Hematopoietic multipotent progenitor cell treated with erythropoietin and hydrocortisone succinate and interleukin-3 and kit ligand, for 15 days (in vitro differentiated cells): ENCODE data around the gene ACE.

Source experiments
- DNase-seq: peaks from one replicate; pipeline ENCODE4 v3.0.0-alpha.2; 2015; ENCODE audit warnings: low spot score

Gene ACE

DNA sequence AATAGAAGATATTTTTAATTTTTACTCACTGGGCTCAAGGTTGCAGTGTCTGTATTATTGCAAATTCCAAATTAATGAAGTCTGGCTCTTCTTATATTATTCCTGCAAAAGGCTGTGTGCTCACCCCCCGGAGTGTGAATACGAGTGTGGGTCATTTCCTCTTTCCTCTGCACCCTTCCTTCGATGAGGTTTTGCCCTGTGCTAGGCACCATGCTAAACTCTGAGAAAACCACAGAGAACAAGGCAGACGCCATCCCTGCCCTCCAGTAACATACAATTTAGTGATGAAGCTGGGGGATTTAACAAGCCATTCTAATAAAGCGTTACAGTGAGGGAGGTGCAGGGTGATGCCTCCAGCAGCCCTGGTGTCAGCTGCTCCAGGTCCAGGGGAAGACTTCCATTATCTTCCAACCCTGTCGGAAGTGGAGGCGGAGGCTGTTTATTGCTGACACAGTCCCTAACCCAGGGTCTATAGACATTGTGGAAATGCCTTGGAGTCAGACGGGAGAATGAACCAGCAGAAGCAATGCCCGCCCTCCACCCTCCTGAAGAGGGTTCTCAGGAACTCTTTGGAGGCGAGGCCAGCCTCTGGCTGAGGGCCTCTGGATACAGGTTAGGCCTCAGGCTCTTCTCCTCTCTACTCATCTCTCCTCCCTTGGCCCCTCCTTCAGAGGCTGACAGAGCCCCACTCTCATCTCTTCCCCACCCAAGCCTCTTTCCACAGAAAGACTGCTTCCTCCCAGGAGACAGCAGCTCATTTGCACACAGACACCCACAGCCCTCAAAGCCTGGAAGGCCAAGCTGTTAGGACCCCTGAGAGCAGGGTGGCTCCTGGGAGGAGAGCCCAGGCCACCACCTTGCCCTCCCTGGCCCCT, 2.0 kb upstream of the ACE start:
- no peak for DNase-seq

DNA sequence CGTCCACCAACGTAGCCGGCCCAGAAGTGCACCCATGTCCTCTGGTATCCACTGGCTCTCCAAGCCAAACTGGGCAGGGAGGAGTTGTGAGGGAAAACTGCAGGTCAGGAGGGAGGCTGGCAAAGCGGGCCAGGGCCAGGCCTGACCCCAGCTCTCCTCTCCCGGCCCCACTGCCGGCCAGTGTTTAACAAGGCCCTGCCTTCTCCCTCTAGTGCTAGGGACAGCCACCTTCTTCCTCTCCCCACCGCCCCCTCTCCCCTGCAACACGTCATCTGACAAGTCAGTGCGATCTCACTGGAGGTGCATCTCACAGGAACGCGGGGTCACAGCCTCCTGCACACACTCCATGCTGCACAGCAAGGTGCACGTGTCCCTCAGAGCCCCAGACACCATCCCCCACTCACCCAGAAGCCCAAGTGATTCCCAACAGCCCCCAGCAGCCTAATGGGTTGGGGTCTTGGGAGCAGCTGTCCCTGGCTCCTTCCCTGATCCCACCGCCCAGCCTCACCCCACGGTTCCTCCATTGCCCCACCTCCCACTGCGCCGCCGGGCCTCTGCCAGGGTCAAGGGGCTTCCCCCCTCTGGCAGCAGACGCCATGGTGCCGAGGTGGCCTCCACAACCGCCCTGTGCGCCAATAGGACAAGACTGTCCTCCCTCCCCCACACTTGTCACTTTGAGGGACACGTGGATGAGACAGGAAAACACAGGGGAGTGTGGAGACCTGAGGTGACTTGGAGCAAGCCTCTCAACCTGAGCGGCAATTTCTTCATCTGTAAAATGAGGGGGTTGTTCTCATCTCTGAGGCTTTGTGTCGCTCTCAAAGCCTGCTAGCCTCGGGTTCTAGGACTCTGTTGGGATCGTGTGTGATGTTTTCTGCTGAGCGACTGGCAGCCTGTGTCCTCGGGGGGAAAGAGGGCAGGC, 1.1 kb upstream of the ACE start:
- DNase-seq = no peak

DNA sequence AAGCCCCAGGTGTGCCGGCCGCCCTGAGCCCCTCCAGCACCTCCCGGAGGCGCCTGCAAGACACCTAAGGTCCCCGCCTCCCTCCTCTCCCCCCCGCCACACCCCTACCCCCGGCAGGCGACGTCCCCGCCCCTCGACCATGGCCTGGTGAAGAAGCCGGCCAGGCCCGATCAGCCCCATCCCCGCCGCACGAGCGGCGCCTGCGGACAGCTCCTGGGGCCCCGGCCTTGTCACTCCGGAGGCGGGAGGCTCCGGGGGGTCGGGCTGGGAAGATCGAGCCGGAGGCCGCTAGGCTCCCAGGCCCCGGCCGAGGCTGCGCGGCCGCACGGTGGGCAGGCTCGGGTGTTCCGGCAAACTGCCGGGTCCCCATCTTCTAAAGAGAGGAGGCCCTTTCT, 405 bp upstream of the ACE start:
- no peak for DNase-seq

DNA sequence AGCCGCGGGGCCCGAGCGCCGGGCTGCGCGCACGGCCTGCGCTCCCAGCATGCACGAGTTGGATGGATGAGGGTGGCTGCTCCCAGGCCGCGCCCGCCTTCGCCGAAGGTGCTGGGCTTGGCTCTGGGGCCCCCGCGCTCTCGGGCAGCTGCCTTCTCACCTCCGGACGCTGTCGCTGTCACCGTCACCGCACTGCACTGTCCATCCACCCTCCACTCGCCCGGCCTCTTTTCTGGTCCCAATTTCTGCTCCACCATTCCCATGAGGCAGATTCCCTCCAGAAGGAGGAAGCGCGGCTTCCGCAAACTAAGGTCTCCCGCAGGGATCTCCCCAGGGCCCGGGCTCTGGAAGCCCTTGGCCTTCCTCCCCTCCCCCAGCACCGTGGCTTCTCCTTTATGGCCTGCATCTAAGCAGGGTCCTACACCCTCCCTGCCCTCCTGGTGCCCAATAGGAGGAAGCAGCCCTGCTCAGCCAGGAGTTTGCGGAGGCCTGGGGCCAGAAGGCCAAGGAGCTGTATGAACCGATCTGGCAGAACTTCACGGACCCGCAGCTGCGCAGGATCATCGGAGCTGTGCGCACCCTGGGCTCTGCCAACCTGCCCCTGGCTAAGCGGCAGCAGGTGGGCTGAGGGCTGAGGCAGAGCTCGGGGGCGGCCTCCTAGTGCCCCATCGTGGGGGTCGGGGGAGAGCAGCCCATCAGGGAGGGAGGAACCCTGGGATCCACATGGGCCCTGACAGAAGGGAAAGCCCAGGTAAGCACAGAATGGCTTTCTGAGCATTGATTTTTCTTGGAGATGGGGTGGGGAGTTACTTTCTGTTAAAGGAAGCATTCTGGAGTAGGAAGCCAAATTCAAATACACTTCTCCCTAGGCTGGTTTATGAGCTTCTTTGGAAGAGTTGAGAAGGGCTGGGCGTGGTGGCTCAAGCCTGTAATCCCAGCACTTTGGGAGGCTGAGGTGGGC, 899 bp downstream of the ACE start:
- DNase-seq = no peak

DNA sequence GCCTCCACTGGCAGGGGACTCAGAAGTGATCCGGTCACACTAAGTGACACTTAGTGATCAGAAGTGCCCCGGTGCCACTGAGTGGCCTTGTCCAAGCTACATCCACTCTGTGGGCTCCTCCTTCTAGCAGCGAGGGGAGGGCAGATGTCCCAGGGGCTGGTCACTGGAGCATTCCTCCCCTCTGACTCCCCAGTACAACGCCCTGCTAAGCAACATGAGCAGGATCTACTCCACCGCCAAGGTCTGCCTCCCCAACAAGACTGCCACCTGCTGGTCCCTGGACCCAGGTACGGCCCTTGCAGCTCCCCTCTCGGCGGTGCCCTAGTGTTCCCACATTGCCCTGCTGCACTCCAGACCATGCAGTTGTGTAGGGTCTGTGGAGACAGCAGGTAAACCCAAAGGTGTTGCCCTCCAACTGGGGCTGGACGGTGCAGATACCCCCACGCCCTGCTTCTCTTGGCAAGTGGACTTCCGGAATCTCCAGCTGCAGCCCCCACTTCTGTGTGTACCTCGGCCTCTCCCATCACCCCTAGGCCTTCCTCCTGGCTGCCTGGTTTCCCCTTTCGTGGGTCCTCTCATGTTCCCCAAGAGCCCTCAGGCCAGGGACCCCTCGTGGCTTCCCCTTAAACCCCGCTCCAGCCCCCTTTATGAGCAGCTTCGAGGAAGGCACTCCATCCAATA, 2.1 kb downstream of the ACE start:
- peak; percentile 66 for DNase-seq

DNA sequence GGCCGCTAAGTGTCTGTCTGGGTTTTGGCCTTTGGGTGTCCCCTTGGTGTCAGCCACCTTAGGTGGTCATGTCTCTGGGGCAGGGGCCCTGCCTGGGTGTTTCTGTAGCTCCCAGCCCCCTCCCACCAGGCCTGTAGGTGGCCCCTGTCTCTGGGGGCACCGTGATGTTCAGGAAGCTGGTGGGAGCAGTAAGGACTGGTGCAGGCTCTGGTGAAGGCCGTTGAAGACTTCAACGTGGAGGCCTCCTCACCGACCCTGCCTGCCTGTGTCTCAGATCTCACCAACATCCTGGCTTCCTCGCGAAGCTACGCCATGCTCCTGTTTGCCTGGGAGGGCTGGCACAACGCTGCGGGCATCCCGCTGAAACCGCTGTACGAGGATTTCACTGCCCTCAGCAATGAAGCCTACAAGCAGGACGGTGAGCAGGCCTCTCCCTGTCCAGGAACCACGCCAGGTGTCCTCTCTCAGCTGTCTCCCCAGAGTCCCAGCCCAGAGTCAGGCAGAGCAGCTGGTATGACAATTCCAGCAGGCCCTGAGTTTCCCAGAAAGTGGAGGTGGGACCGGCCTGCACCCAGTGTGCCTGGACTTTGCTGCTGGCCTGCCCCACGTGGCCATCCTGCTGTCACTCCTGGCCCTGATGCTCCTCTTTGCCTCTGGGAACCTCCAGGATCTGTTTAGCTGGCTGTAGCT, 2.8 kb downstream of the ACE start:
- no peak for DNase-seq

DNA sequence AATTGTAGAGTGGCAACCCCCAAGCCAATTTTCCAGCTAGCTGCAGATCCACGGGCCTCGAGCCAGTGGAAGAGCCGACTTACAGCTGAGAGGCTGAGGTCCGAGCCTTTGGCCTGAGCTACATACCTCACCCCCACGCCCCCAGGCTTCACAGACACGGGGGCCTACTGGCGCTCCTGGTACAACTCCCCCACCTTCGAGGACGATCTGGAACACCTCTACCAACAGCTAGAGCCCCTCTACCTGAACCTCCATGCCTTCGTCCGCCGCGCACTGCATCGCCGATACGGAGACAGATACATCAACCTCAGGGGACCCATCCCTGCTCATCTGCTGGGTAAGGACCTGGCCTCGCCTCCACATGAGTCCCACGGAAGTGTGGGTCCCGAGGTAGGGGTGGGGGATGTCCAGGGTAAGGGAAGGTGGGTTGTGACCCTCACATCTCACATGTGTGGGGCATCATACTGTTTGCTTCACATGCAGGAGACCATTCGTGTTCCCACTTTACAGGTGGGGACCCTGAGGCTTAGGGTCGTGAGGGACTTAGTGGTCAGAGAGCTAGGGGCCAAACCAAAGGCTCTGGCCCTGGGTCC, 3.4 kb downstream of the ACE start:
- DNase-seq = no peak

DNA sequence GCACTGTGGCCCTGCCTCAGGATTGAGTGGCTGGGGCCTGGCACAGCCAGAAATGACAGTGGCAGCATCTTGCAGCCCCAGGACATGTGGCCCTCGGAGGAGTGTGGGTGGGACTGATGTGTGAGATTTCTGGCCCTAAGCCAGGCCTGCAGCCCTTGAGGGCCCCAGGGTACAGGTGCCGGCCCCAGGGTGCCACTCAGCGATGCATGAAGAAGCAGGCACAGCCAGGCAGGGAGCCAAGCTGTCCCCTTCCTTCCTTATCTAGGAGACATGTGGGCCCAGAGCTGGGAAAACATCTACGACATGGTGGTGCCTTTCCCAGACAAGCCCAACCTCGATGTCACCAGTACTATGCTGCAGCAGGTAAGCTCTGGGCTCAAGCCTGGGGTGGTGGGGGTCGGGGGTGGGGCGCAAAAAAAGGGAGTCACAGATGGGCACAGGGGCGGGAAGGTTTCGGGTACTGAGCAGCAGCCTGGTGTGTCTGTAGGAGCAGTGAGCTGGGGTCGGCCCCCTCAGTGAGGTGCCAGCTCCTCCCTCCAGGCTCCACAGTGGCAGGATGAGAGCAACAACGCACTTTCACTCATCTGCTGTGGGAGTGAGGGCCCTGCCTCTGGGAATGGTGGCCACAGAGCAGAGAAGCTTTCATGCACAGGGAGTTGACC, 4.1 kb downstream of the ACE start:
- no peak for DNase-seq

DNA sequence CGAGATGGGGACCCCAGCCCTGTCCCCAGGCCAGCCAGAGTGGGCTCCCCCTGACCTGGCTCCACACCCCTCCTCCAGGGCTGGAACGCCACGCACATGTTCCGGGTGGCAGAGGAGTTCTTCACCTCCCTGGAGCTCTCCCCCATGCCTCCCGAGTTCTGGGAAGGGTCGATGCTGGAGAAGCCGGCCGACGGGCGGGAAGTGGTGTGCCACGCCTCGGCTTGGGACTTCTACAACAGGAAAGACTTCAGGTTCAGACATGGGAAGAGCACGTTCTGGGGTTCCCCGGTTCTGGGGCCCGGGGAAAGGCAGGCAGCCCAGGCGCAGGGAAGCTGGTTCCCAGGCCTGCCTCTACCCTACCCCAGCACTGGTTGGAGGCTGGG, 4.6 kb downstream of the ACE start:
- no peak for DNase-seq

DNA sequence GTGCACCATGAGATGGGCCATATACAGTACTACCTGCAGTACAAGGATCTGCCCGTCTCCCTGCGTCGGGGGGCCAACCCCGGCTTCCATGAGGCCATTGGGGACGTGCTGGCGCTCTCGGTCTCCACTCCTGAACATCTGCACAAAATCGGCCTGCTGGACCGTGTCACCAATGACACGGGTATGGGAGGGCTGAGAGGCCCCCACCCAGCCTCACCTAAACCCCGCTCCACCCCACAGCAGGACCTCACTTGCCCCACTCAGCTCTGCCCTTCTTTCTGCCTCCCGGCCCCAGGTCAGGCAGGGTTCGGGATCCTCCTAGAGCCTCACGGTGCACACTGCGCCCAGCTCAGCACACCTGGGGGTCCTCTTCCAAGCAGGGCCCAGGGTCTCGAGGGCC, 5.6 kb downstream of the ACE start:
- no peak for DNase-seq

DNA sequence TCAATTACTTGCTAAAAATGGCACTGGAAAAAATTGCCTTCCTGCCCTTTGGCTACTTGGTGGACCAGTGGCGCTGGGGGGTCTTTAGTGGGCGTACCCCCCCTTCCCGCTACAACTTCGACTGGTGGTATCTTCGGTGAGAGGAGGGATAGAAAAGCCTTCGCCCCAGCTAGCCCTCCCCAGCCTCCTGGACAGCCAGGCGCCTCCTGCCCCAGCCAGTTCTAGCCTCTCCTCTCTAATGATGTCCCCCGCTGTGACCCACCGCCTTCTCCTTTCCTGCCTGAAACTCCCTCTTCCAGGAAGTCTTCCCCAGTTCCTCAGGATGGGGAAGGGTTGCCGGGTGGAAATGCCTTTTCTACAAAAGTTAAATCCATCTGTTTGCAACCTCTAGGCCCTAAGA, 6.2 kb downstream of the ACE start:
- no peak for DNase-seq

DNA sequence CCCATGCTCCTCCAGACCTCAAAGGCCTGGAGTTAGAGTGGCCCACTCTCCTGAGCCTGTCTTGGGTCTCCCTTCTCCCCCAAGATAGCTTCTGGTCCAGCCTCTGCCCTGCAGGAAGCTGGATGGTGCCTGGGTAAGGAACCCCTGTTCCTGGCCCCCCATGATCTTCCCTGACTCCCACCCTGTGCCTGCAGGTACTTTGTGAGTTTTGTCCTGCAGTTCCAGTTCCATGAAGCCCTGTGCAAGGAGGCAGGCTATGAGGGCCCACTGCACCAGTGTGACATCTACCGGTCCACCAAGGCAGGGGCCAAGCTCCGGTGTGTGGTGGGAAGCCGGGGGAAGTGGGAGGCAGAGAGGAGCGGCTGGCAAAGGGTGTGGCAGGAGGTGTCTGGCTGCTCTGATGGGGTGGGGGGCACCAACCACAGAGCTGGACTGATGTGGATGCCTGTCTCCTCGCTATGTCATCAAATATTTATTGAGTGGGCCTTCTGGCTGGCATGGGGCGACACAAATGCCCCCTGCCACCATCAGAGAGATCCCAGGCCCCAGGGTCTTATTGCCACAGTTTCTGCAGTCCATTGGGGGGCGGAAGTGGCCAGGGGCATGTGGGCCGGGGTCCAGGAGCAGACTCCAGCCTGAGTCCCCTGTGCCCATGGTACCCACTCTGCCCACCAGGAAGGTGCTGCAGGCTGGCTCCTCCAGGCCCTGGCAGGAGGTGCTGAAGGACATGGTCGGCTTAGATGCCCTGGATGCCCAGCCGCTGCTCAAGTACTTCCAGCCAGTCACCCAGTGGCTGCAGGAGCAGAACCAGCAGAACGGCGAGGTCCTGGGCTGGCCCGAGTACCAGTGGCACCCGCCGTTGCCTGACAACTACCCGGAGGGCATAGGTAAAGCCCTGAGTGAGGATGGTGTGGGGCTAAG, 7.1 kb downstream of the ACE start:
- DNase-seq = no peak

DNA sequence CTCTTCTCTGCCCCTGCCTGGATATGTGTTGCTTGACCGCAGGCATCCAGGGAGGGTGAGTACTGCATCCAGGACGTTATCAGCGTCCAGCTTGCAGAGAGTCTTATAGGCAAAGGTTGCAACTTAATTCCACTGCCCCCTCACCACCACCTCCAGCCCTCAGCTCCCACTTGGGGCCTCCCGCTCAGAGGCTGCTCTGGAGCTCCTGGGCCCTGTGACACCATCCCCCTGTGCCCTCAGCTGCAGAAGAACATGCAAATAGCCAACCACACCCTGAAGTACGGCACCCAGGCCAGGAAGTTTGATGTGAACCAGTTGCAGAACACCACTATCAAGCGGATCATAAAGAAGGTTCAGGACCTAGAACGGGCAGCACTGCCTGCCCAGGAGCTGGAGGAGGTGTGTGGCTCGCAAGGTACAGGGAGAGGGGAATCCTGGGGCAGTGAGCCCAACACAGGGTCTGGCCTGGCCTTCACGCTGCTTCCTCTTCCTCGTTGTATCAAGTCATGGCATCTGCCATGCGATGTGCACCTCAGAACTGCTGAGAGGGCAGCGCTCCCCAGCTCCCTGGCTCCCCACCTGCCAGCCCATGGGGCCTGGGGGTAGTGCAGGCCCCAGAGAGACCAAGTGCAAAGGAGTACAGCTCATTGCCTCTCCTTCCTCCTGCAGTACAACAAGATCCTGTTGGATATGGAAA, 9.6 kb downstream of the ACE start:
- no peak for DNase-seq

DNA sequence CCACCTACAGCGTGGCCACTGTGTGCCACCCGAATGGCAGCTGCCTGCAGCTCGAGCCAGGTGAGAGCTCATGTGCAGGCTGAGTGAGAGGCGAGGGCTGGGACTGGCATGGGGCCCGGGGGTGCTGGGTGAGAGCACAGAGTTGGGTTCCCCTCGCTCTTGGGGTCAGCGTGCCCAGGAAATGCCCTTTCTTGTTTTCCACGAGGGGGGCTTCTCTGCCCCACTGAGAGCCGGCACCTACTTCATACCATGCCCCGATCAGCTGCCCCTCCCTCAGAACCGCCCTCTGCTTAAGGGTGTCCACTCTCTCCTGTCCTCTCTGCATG, 10.1 kb downstream of the ACE start:
- DNase-seq = no peak

DNA sequence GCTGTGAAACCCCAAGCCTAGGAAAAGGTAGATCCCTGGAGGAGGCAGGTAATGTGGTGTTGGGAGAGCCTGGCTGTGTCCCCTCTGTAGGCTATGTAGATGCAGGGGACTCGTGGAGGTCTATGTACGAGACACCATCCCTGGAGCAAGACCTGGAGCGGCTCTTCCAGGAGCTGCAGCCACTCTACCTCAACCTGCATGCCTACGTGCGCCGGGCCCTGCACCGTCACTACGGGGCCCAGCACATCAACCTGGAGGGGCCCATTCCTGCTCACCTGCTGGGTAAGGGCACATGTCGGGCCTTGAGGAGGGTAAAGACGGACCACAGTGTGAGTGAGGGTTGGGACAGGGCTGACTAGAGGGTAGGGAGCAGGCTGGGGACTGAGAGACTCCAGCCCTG, 12.0 kb downstream of the ACE start:
- no peak for DNase-seq

DNA sequence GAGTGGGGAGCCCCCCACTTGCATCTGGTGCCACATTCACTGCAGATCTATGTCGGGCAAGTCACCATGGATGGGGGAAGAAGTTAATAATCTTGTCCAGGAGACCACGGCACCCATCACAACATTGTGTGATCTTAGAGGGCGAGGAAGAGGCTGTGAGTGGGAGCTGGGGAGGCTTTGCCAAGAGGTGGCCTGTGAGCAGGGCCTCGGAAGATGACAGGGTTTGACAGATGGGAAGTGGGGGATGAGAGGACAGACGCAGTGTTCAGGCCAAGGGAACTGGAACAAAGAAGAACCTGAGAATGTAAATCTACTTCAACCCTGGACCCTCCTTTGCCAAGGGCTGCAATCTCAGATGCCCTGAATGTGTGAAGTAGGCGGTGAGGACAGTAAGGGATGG, 12.4 kb downstream of the ACE start:
- no peak for DNase-seq

DNA sequence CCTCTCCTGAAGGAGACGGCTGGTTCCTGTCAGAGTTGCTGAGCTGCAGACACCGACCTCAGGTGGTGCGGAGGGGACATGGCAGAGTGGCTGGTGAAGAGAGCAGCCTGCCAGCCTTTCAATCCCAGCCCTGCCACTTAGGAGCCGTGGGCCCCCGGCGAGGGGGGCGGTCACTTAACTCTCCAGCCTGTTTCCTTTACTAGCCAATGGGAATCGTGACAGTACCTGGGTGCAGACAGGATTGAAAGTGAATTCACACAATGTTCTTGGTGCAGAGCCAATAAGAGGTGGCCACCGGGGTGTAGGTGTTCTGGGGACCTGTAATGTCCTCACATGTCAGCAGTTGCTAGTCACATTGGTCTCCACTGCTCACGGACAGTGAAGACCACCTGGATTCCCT, 13.5 kb downstream of the ACE start:
- DNase-seq = no peak

DNA sequence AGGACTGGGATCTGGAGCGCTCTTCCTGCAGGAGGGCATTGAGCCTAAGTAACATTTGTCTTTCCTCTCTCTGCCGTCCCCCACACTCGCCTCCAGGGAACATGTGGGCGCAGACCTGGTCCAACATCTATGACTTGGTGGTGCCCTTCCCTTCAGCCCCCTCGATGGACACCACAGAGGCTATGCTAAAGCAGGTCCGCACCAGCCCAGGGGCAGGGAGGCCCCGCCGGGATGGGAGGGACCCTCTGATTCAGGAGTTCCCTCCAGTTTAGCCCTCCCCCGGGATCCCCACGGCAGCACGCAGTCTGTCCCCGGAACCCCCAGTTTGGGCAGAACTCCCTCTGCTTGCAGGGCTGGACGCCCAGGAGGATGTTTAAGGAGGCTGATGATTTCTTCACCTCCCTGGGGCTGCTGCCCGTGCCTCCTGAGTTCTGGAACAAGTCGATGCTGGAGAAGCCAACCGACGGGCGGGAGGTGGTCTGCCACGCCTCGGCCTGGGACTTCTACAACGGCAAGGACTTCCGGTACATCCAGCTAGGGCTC, 14.1 kb downstream of the ACE start:
- no peak for DNase-seq
